ENCODE results near the gene IFNL1. TPM values are rescaled to one million over a fixed set of nuclear protein-coding genes. Genes with fewer than 3 reads are reported as not detected.

Gene IFNL1
- total RNA-seq (not detected), polyA plus RNA-seq (not detected)

DNA sequence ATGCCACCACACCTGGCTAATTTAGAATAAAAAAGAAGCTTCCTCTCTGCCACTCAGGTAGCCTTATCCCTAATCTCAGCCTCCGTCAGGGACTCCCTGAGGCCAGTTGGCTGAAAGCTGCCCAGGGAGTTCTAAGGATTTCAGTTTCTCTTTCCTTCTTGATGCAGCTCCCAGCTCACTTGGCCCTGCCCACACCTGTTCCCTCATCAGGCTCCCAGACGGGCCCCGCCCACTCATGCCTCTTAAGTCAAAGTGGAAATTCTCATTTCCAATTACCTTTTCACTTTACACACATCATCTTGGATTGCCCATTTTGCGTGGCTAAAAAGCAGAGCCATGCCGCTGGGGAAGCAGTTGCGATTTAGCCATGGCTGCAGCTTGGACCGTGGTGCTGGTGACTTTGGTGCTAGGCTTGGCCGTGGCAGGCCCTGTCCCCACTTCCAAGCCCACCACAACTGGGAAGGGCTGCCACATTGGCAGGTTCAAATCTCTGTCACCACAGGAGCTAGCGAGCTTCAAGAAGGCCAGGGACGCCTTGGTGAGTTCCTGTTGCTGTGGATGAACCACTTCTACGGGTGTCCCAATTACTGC lies at the start of gene IFNL1:
IFNL1 (plus strand) TSS at position 353 of the 591 bp plus-strand sequence; CDS start at position 368, 15 bp downstream.
- ATAC-seq (ENCODE audit: low read depth in 2 of 2), result no peak
- H3K27ac ChIP-seq (ENCODE audit: insufficient read depth, low read length, poor library complexity, severe bottlenecking), result no peak within 1 kb of the TSS
- no peak within 1 kb of the TSS for H3K4me3 ChIP-seq (ENCODE audit: low read depth, low read length)
- no peaks in the 10 kb centered on the region for H3K36me3 ChIP-seq (ENCODE audit: control insufficient read depth, insufficient read depth, low read length)
- peaks cover 24% of the 10 kb centered on the region for H3K27me3 Mint-ChIP-seq
- no peaks in the 10 kb centered on the region for H3K9me3 ChIP-seq (ENCODE audit: control insufficient read depth in 2 of 2, low read length in 2 of 2)
- H3K4me1 Mint-ChIP-seq, result peaks cover 0 to 14% (median 6%) of the 10 kb centered on the region in 4 donors
- DNase-seq, result no peak
- H3K36me3 Mint-ChIP-seq, result no peaks in the 10 kb centered on the region
- no peak within 1 kb of the TSS for H3K27ac Mint-ChIP-seq
- peaks cover 5% of the 10 kb centered on the region for H3K27me3 ChIP-seq (ENCODE audit: control insufficient read depth, insufficient read depth, low read length)
- H3K9me3 Mint-ChIP-seq, result peaks cover 0 to 3% (median 0%) of the 10 kb centered on the region in 7 donors
- H3K4me3 Mint-ChIP-seq, result no peak within 1 kb of the TSS
- peaks cover 6% of the 10 kb centered on the region for H3K4me1 ChIP-seq (ENCODE audit: control insufficient read depth, insufficient read depth, low read length, poor library complexity, severe bottlenecking)

GRCh38 chr19:39246951-39247669 lies 49.1 kb upstream of the IFNL1 start:
- Mint-ChIP-seq H3K27me3 (peaks cover 18% of the 10 kb centered on the region), H3K4me1 (peaks cover 0 to 4% (median 0%) of the 10 kb centered on the region in 4 donors), H3K27ac (no peak overlapping the region), H3K9me3 (peaks cover 0 to 2% (median 0%) of the 10 kb centered on the region in 7 donors), H3K36me3 (no peaks in the 10 kb centered on the region), H3K4me3 (peak overlapping the region in 3 of 4 donors; percentile 38 to 71 (median 58))
- Histone ChIP-seq H3K27ac (ENCODE audit: insufficient read depth, low read length, poor library complexity, severe bottlenecking) (no peak overlapping the region), H3K27me3 (ENCODE audit: control insufficient read depth, insufficient read depth, low read length) (no peaks in the 10 kb centered on the region), H3K9me3 (ENCODE audit: control insufficient read depth in 2 of 2, low read length in 2 of 2) (no peaks in the 10 kb centered on the region), H3K4me1 (ENCODE audit: control insufficient read depth, insufficient read depth, low read length, poor library complexity, severe bottlenecking) (peaks cover 9% of the 10 kb centered on the region), H3K4me3 (ENCODE audit: low read depth, low read length) (no peak overlapping the region), H3K36me3 (ENCODE audit: control insufficient read depth, insufficient read depth, low read length) (no peaks in the 10 kb centered on the region)
- ATAC-seq (ENCODE audit: low read depth in 2 of 2) (peak in 1 of 2 donors; percentile 32), DNase-seq (peak in 1 of 3 donors; percentile 44)

GRCh38 chr19:39247701-39248664 lies 48.2 kb upstream of the IFNL1 start:
- DNase-seq (no peak), ATAC-seq (ENCODE audit: low read depth in 2 of 2) (peak in 1 of 2 donors; percentile 39)
- no peak overlapping the region for H3K27ac ChIP-seq (ENCODE audit: insufficient read depth, low read length, poor library complexity, severe bottlenecking)

GRCh38 chr19:39248806-39249205 lies 47.4 kb upstream of the IFNL1 start, which contains the start of gene IFNL4:
IFNL4 (minus strand) TSS chr19:39248856.
- Histone ChIP-seq H3K4me1 (ENCODE audit: control insufficient read depth, insufficient read depth, low read length, poor library complexity, severe bottlenecking) (peaks cover 9% of the 10 kb centered on the region), H3K9me3 (ENCODE audit: control insufficient read depth in 2 of 2, low read length in 2 of 2) (no peaks in the 10 kb centered on the region), H3K36me3 (ENCODE audit: control insufficient read depth, insufficient read depth, low read length) (no peaks in the 10 kb centered on the region), H3K27me3 (ENCODE audit: control insufficient read depth, insufficient read depth, low read length) (no peaks in the 10 kb centered on the region), H3K27ac (ENCODE audit: insufficient read depth, low read length, poor library complexity, severe bottlenecking) (no peak within 1 kb of the TSS), H3K4me3 (ENCODE audit: low read depth, low read length) (no peak within 1 kb of the TSS)
- peaks cover 25% of the 10 kb centered on the region for H3K27me3 Mint-ChIP-seq
- ATAC-seq (ENCODE audit: low read depth in 2 of 2), result no peak
- no peaks in the 10 kb centered on the region for H3K36me3 Mint-ChIP-seq
- H3K27ac Mint-ChIP-seq, result peak within 1 kb of the TSS in 1 of 3 donors; percentile 26
- peaks cover 0 to 3% (median 0%) of the 10 kb centered on the region in 7 donors for H3K9me3 Mint-ChIP-seq
- H3K4me1 Mint-ChIP-seq, result peaks cover 0 to 6% (median under 1%) of the 10 kb centered on the region in 4 donors
- H3K4me3 Mint-ChIP-seq, result peak within 1 kb of the TSS in 2 of 4 donors; percentile 38 to 70
- no peak for DNase-seq

More at GRCh38 chr19:39247701-39248664, 48.2 kb upstream of the IFNL1 start:
- Histone ChIP-seq H3K4me3 (ENCODE audit: low read depth, low read length) (no peak overlapping the region), H3K4me1 (ENCODE audit: control insufficient read depth, insufficient read depth, low read length, poor library complexity, severe bottlenecking) (peaks cover 9% of the 10 kb centered on the region), H3K36me3 (ENCODE audit: control insufficient read depth, insufficient read depth, low read length) (no peaks in the 10 kb centered on the region), H3K27me3 (ENCODE audit: control insufficient read depth, insufficient read depth, low read length) (no peaks in the 10 kb centered on the region), H3K9me3 (ENCODE audit: control insufficient read depth in 2 of 2, low read length in 2 of 2) (no peaks in the 10 kb centered on the region)
- Mint-ChIP-seq H3K4me3 (no peak overlapping the region), H3K27ac (no peak overlapping the region), H3K36me3 (no peaks in the 10 kb centered on the region), H3K4me1 (peaks cover 0 to 6% (median 0%) of the 10 kb centered on the region in 4 donors), H3K9me3 (peaks cover 0 to 3% (median 0%) of the 10 kb centered on the region in 7 donors), H3K27me3 (peaks cover 25% of the 10 kb centered on the region)

DNA sequence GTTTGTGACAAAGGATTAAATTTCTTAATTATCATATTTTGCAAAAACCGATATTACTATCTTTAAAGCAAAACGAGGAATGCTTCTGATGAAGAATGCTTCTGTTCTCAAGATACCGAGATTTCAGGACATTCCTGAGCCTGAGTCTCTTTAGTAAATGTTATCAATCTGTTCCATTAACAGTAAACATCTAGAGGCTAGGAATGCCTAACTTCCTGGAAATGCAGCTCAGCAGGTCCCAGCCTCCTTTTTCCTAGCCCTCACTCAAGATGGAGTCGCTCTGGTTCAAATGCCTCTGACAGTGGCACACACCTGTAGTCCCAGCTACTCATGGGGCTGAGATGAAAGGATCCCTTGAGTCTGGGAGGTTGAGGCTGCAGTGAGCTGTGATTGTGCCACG lies 45.1 kb upstream of the IFNL1 start:
- H3K36me3 Mint-ChIP-seq, result no peaks in the 10 kb centered on the region
- H3K4me1 Mint-ChIP-seq, result peaks cover 0 to 6% (median under 1%) of the 10 kb centered on the region in 4 donors
- H3K4me3 Mint-ChIP-seq, result no peak overlapping the region
- no peak overlapping the region for H3K27ac Mint-ChIP-seq
- no peak for ATAC-seq (ENCODE audit: low read depth in 2 of 2)
- Histone ChIP-seq H3K4me1 (ENCODE audit: control insufficient read depth, insufficient read depth, low read length, poor library complexity, severe bottlenecking) (peaks cover 9% of the 10 kb centered on the region), H3K9me3 (ENCODE audit: control insufficient read depth in 2 of 2, low read length in 2 of 2) (no peaks in the 10 kb centered on the region), H3K27ac (ENCODE audit: insufficient read depth, low read length, poor library complexity, severe bottlenecking) (no peak overlapping the region), H3K4me3 (ENCODE audit: low read depth, low read length) (no peak overlapping the region), H3K36me3 (ENCODE audit: control insufficient read depth, insufficient read depth, low read length) (no peaks in the 10 kb centered on the region), H3K27me3 (ENCODE audit: control insufficient read depth, insufficient read depth, low read length) (no peaks in the 10 kb centered on the region)
- H3K9me3 Mint-ChIP-seq, result peaks cover 0 to 3% (median 0%) of the 10 kb centered on the region in 7 donors
- H3K27me3 Mint-ChIP-seq, result peaks cover 25% of the 10 kb centered on the region
- DNase-seq, result no peak

GRCh38 chr19:39251846-39252245 lies 44.4 kb upstream of the IFNL1 start:
- H3K36me3 Mint-ChIP-seq, result no peaks in the 10 kb centered on the region
- ATAC-seq (ENCODE audit: low read depth in 2 of 2) (no peak), DNase-seq (no peak)
- peaks cover 9% of the 10 kb centered on the region for H3K4me1 ChIP-seq (ENCODE audit: control insufficient read depth, insufficient read depth, low read length, poor library complexity, severe bottlenecking)
- no peak overlapping the region for H3K4me3 ChIP-seq (ENCODE audit: low read depth, low read length)
- no peak overlapping the region for H3K27ac ChIP-seq (ENCODE audit: insufficient read depth, low read length, poor library complexity, severe bottlenecking)
- H3K9me3 Mint-ChIP-seq, result peaks cover 0 to 3% (median 0%) of the 10 kb centered on the region in 7 donors
- peaks cover 0 to 5% (median under 1%) of the 10 kb centered on the region in 4 donors for H3K4me1 Mint-ChIP-seq
- H3K9me3 ChIP-seq (ENCODE audit: control insufficient read depth in 2 of 2, low read length in 2 of 2), result no peaks in the 10 kb centered on the region
- H3K27ac Mint-ChIP-seq, result peak overlapping the region in 1 of 3 donors; percentile 3
- no peaks in the 10 kb centered on the region for H3K36me3 ChIP-seq (ENCODE audit: control insufficient read depth, insufficient read depth, low read length)
- H3K27me3 ChIP-seq (ENCODE audit: control insufficient read depth, insufficient read depth, low read length), result no peaks in the 10 kb centered on the region
- no peak overlapping the region for H3K4me3 Mint-ChIP-seq
- H3K27me3 Mint-ChIP-seq, result peaks cover 24% of the 10 kb centered on the region

DNA sequence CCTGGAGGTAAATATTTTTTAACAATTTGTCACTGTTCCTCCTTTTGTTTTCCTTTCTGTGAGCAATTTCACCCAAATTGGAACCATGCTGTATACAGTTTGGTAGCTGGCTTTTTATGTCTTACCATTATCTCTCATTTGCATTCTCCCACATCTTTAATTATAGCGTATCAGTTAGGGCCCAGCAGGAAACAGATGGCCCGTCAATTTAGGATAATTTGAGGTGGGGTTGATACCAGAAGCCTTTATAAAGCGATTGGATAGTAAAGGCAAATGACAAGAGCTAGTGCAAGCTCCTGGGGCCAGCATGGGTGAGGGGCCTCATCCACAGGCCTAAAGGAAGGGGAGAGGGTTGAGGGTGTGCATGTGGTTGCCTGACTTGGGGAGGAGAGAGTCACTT lies 43.7 kb upstream of the IFNL1 start:
- Mint-ChIP-seq H3K9me3 (peaks cover 0 to 3% (median 0%) of the 10 kb centered on the region in 7 donors), H3K27me3 (peaks cover 21% of the 10 kb centered on the region), H3K4me1 (peaks cover 0 to 4% (median under 1%) of the 10 kb centered on the region in 4 donors), H3K36me3 (no peaks in the 10 kb centered on the region), H3K27ac (no peak overlapping the region), H3K4me3 (no peak overlapping the region)
- Histone ChIP-seq H3K4me3 (ENCODE audit: low read depth, low read length) (no peak overlapping the region), H3K9me3 (ENCODE audit: control insufficient read depth in 2 of 2, low read length in 2 of 2) (no peaks in the 10 kb centered on the region), H3K36me3 (ENCODE audit: control insufficient read depth, insufficient read depth, low read length) (no peaks in the 10 kb centered on the region), H3K27me3 (ENCODE audit: control insufficient read depth, insufficient read depth, low read length) (no peaks in the 10 kb centered on the region), H3K27ac (ENCODE audit: insufficient read depth, low read length, poor library complexity, severe bottlenecking) (no peak overlapping the region), H3K4me1 (ENCODE audit: control insufficient read depth, insufficient read depth, low read length, poor library complexity, severe bottlenecking) (peaks cover 4% of the 10 kb centered on the region)
- DNase-seq (no peak), ATAC-seq (ENCODE audit: low read depth in 2 of 2) (no peak)
